ENCODE measurements around the gene AS3MT. TPM values are rescaled to one million over a fixed set of nuclear protein-coding genes. Genes with fewer than 3 reads are reported as not detected.

AS3MT gene
- total RNA-seq, 4 donors from 2014 or later = 5.1 to 13.1 (median 8.9) TPM

GRCh38 chr10:102949916-102950315 is 80.6 kb downstream of the AS3MT start:
- Histone ChIP-seq H3K36me3 (no peaks in the 10 kb centered on the region), H3K4me3 (no peak overlapping the region), H3K27me3 (no peaks in the 10 kb centered on the region), H3K27ac (no peak overlapping the region), H3K9me3 (no peaks in the 10 kb centered on the region), H3K4me1 (no peaks in the 10 kb centered on the region)
- no peak for ATAC-seq
- TF ChIP-seq POLR2A (IDR thresholded peaks at IDR 0.05) (no peak), EP300 (IDR thresholded peaks at IDR 0.05) (no peak), POLR2AphosphoS5 (IDR thresholded peaks at IDR 0.05) (no peak), CTCF (IDR thresholded peaks at IDR 0.05) (no peak)
- WGBS, 2 donors (ENCODE audit: low coverage in 1 of 2) = 88 to 89% methylated on average over 4 of the region's 4 CpGs

GRCh38 chr10:102951316-102951715 is 82.0 kb downstream of the AS3MT start:
- Histone ChIP-seq H3K27me3 (no peaks in the 10 kb centered on the region), H3K4me1 (no peaks in the 10 kb centered on the region), H3K27ac (no peak overlapping the region), H3K4me3 (no peak overlapping the region), H3K36me3 (no peaks in the 10 kb centered on the region), H3K9me3 (no peaks in the 10 kb centered on the region)
- ATAC-seq = no peak
- 95 to 100% methylated on average over 2 of the region's 3 CpGs for WGBS, 2 donors (ENCODE audit: low coverage in 1 of 2)
- no peak for TF ChIP-seq POLR2AphosphoS5 (IDR thresholded peaks at IDR 0.05)
- TF ChIP-seq CTCF (IDR thresholded peaks at IDR 0.05) = no peak
- TF ChIP-seq POLR2A (IDR thresholded peaks at IDR 0.05) = no peak
- no peak for TF ChIP-seq EP300 (IDR thresholded peaks at IDR 0.05)

Small RNA genes lying within 50 kb of the gene (small RNA-seq; reads per million reads assigned to genes)
- 0 reads per million in 4 donors for gene AS3MT
- gene RF00026 = 0 reads per million in 4 donors

Other genes with a start within 250 kb of the AS3MT start
- gene TRIM8, start 225.0 kb upstream of the AS3MT start, total RNA-seq = 100 to 1,000 TPM in 3 of 4 donors, 10 to 100 TPM in 1; 96.7 to 171 (median 131) TPM
- 1 to 10 TPM; 7.1 to 9.8 (median 9.1) TPM for gene ARL3, start 155.1 kb upstream of the AS3MT start, total RNA-seq
- gene SFXN2, start 154.8 kb upstream of the AS3MT start, total RNA-seq = 1 to 10 TPM in 2 of 4 donors, under 1 TPM in 2; 0.45 to 3.2 (median 1.2) TPM
- gene WBP1L, start 125.5 kb upstream of the AS3MT start, total RNA-seq = 100 to 1,000 TPM; 125 to 142 (median 132) TPM
- not detected for gene CYP17A1, start 32.1 kb upstream of the AS3MT start, total RNA-seq
- gene BORCS7, start 15.2 kb upstream of the AS3MT start, total RNA-seq = 10 to 100 TPM; 24.3 to 47.3 (median 28.9) TPM
- gene CNNM2, start 48.8 kb downstream of the AS3MT start, total RNA-seq = 10 to 100 TPM in 1 of 4 donors, 1 to 10 TPM in 3; 3.8 to 10.7 (median 7.5) TPM

Measured in gastroesophageal sphincter (tissue), 4 donors.